ENCODE results near the gene DHRS7C.

Gene DHRS7C

DNA sequence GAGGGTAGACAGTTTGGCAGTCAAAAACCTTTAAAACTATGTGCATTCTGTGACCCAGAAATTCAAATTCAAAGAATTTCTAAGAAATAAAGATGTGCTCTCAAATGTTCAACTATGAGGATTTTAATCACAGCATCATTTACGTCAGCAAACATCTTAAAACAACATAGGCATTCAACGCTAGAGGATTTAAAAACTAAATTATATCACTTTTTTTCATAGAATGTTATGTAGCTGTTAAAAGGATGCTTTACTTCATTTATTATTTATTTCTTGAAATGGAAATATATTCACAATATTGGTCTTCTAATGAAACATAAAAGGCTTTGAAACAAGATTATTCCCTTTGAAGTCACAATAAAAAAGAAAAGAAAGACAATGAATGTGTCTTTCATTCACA, 38.0 kb upstream of the DHRS7C start:
- Histone ChIP-seq H3K27me3 (replicated peaks; ENCODE audit: control insufficient read depth, insufficient read depth, low read length) (no peaks in the 10 kb centered on the region; the same call in 1 of the 2 replicates), H3K36me3 (ENCODE audit: control insufficient read depth, insufficient read depth, low read length) (no peaks in the 10 kb centered on the region), H3K4me3 (replicated peaks; ENCODE audit: low read depth, low read length) (no peak overlapping the region)
- DNase-seq (ENCODE audit: extremely low read depth, insufficient read length) = no peak
- TF ChIP-seq, protein P1, sequence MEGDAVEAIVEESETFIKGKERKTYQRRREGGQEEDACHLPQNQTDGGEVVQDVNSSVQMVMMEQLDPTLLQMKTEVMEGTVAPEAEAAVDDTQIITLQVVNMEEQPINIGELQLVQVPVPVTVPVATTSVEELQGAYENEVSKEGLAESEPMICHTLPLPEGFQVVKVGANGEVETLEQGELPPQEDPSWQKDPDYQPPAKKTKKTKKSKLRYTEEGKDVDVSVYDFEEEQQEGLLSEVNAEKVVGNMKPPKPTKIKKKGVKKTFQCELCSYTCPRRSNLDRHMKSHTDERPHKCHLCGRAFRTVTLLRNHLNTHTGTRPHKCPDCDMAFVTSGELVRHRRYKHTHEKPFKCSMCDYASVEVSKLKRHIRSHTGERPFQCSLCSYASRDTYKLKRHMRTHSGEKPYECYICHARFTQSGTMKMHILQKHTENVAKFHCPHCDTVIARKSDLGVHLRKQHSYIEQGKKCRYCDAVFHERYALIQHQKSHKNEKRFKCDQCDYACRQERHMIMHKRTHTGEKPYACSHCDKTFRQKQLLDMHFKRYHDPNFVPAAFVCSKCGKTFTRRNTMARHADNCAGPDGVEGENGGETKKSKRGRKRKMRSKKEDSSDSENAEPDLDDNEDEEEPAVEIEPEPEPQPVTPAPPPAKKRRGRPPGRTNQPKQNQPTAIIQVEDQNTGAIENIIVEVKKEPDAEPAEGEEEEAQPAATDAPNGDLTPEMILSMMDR (IDR thresholded peaks at IDR 0.05; ENCODE audit: insufficient read depth, low read length, poor library complexity, severe bottlenecking) = no peak

DNA sequence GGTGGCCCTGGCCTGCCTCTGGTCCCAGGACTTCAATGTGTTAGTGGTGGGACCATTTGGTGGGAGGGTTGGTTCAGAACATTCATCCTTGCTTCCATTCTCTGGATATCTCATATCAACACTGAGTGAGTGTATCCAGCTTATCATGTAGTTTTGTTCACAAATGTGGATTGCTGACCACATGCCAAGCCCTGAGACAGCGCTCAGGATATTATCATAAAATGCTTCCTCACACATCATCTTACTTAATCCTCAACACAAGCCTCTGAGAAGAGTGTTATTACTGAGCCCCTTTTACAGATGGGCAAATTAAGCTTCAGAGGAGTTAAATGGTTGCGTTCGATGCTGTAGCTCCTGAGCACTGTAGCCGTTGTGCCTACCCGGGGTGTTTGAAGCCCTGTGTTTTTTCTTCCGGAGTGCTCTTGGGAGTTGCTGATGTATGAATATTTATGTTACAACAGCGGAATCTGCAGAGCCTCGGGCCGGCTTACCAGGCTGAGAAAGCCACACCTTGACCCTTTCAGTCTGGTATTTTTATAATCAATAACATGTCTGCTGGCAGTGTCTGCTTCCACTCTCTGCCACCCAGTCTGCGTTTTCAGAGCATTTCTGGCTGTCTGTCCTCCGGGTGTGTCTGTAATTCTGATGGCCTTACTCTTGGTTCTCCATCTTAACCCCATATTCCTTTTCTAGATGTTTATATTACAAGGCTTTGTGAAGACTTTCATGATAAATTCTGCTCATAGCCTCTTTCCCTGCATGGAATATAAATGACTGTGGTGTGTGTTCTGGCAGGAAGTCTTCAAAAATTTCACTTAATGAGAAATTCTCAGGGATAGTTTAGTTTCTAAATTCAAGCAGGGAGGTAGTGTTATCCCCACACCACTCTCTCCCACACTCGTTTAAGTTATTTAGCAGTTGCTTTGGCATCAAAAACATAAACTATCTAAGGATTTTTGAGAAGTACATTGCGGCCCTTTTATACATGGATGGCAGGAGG, 37.2 kb upstream of the DHRS7C start:
- Histone ChIP-seq H3K36me3 (ENCODE audit: control insufficient read depth, insufficient read depth, low read length) (no peaks in the 10 kb centered on the region), H3K4me3 (replicated peaks; ENCODE audit: low read depth, low read length) (no peak overlapping the region), H3K27me3 (replicated peaks; ENCODE audit: control insufficient read depth, insufficient read depth, low read length) (no peaks in the 10 kb centered on the region; the same call in 1 of the 2 replicates)
- DNase-seq (ENCODE audit: extremely low read depth, insufficient read length) = no peak
- TF ChIP-seq, protein P1 (IDR thresholded peaks at IDR 0.05; ENCODE audit: insufficient read depth, low read length, poor library complexity, severe bottlenecking) = no peak

DNA sequence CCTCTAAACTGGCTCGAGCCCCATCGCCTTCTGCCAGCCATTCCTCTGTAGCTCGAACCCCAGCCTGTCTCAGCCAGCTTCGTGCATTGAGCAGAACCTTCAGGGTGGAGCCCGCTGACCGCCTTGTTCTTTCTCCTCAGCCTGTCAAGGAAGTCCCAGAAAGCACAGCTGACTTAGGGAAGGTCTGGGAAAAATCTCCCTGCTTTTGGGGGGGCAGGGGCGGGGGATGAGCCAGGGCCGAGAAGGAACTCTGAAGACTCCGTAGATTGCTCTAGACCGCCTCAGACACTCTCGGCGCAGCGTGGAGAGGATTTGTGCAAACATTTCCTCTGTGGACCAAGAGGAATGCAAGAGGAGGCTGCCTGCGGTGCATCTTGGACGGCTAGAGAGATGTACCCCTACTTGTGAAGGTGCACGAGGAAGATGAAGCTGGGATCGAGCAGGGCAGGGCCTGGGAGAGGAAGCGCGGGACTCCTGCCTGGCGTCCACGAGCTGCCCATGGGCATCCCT, 34.3 kb upstream of the DHRS7C start, which contains the start of gene GLP2R:
GLP2R (plus strand) TSS at position 284 of the 510 bp plus-strand sequence; CDS start at position 424, 140 bp downstream.
- H3K36me3 ChIP-seq (ENCODE audit: control insufficient read depth, insufficient read depth, low read length) = no peaks in the 10 kb centered on the region
- no peaks in the 10 kb centered on the region; the same call in 1 of the 2 replicates for H3K27me3 ChIP-seq (replicated peaks; ENCODE audit: control insufficient read depth, insufficient read depth, low read length)
- TF ChIP-seq, protein P1 (IDR thresholded peaks at IDR 0.05; ENCODE audit: insufficient read depth, low read length, poor library complexity, severe bottlenecking) = no peak
- no peak within 1 kb of the TSS for H3K4me3 ChIP-seq (replicated peaks; ENCODE audit: low read depth, low read length)
- DNase-seq (ENCODE audit: extremely low read depth, insufficient read length) = no peak

DNA sequence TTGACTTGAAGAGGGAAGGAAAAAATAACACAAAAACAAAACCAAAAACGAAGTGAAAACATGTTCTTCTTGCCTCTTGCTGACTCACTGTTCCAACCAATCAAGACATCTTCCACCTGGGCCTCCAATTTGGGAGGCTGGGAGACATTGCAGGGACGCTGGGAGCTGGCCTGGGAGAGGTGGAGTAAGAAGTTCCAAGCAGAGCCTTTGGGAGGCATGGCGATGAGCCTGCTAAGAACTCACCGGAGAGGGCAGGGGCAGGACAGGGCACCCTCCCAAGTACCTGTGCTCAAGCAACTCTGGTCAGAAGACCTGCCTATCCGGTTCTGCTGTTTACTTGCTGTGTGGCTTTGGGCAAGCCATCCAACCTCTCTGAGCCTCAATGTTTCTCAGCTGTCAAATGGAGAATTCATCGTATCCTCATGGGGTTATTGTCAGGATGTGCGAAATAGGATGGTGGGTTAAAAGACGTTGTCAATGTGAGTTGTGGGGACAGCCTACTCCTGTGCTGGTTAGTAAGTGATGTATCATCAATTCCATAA, 33.5 kb upstream of the DHRS7C start:
- no peaks in the 10 kb centered on the region for H3K36me3 ChIP-seq (ENCODE audit: control insufficient read depth, insufficient read depth, low read length)
- TF ChIP-seq, protein P1 (IDR thresholded peaks at IDR 0.05; ENCODE audit: insufficient read depth, low read length, poor library complexity, severe bottlenecking) = no peak
- H3K27me3 ChIP-seq (replicated peaks; ENCODE audit: control insufficient read depth, insufficient read depth, low read length) = no peaks in the 10 kb centered on the region; the same call in 1 of the 2 replicates
- H3K4me3 ChIP-seq (replicated peaks; ENCODE audit: low read depth, low read length) = no peak overlapping the region
- no peak for DNase-seq (ENCODE audit: extremely low read depth, insufficient read length)

DNA sequence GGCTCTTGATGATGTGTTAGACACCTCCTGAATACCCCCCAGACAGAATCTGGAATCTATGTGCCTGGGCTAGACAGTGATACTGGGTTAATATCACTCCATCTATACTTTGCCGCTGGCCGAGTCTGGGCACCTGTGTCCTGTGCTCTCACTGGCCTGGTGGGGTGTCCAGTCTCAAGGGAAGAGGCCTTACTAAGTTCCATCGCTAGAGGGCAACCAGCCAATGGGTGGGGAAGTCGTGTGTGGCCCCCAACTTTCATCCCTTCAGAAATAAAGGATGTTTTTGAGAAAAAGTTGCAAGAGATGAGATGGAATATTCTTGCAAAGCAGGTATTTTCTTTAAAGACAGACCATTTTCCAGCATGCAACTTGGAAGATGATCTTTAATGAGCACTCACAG, 32.7 kb upstream of the DHRS7C start:
- TF ChIP-seq, protein P1 (IDR thresholded peaks at IDR 0.05; ENCODE audit: insufficient read depth, low read length, poor library complexity, severe bottlenecking) = peak; percentile 31
- Histone ChIP-seq H3K36me3 (ENCODE audit: control insufficient read depth, insufficient read depth, low read length) (no peaks in the 10 kb centered on the region), H3K4me3 (replicated peaks; ENCODE audit: low read depth, low read length) (no peak overlapping the region), H3K27me3 (replicated peaks; ENCODE audit: control insufficient read depth, insufficient read depth, low read length) (no peaks in the 10 kb centered on the region; the same call in 1 of the 2 replicates)
- DNase-seq (ENCODE audit: extremely low read depth, insufficient read length) = no peak
